Activated CD8-positive, alpha-beta T cell treated with anti-CD3 and anti-CD28 coated beads for 36 hours (primary cell): Measurements from ENCODE around the gene CDC42BPB. TPM values are rescaled to one million over a fixed set of nuclear protein-coding genes. Genes with fewer than 3 reads are reported as not detected.

Experiments
- ATAC-seq: fragments of 200-7000 bp; cut with Tn5 transposase; one replicate; pipeline ENCODE4 v1.10.0; 2021; ENCODE audit warnings: mild to moderate bottlenecking, moderate library complexity
- CTCF ChIA-PET: fragments of 350-600 bp; sonication (Branson Sonifier 250); formaldehyde crosslinking; loops from one replicate; lab custom pipeline; 2021; ENCODE audit warnings: antibody characterized with exemption; lab: Charles Lee
- POLR2A ChIA-PET: fragments of 350-600 bp; sonication (Branson Sonifier 250); formaldehyde crosslinking; loops from one replicate; lab custom pipeline; 2021; ENCODE audit warnings: antibody characterized with exemption; lab: Charles Lee
- DNase-seq: peaks from one replicate; pipeline ENCODE4 v3.0.0-alpha.2; 2020
- H3K27ac Mint-ChIP-seq: one replicate; pipeline ENCODE4 v1.8.0; 2021; ENCODE audit warnings: mild to moderate bottlenecking, mixed read lengths
- H3K27me3 Mint-ChIP-seq: one replicate; pipeline ENCODE4 v1.8.0; 2021; ENCODE audit warnings: mixed read lengths
- H3K36me3 Mint-ChIP-seq: one replicate; pipeline ENCODE4 v1.8.0; 2021; ENCODE audit warnings: low read depth, mixed read lengths
- H3K4me1 Mint-ChIP-seq: one replicate; pipeline ENCODE4 v1.8.0; 2021; ENCODE audit warnings: low read depth, mixed read lengths
- H3K4me3 Mint-ChIP-seq: one replicate; pipeline ENCODE4 v1.8.0; 2021; ENCODE audit warnings: mild to moderate bottlenecking, moderate library complexity, mixed read lengths
- H3K9me3 Mint-ChIP-seq: one replicate; pipeline ENCODE4 v1.8.0; 2021; ENCODE audit warnings: mixed read lengths
- CTCF ChIP-seq: fragments of 200-600 bp; IDR thresholded peaks from one replicate; pipeline ENCODE4 v1.8.0; 2022; ENCODE audit warnings: antibody characterized with exemption, mild to moderate bottlenecking
- intact Hi-C: fragments of 100-400 bp; cut with micrococcal nuclease; formaldehyde crosslinking; loops from one replicate; pipeline ENCODE4 v1.10.0; 2022
- total RNA-seq, 2 experiments: library from RNA; stranded (reverse); gene quantifications; one replicate each; pipeline ENCODE4 v1.2.3, GENCODE V29; 2021

Gene CDC42BPB
- total RNA-seq, 2 experiments from 2014 or later = 0.72 to 0.96 TPM

GRCh38 chr14:102923925-102924486, 133.3 kb downstream of the CDC42BPB start:
- no peaks in the 10 kb centered on the region for H3K36me3 Mint-ChIP-seq
- intact Hi-C loops = no loop called here
- DNase-seq (no peak), ATAC-seq (no peak)
- ChIA-PET CTCF (interaction anchor here (0.9 kb wide), 1 partner anchor 149 kb away, joined by 3 read pairs; no protein-coding TSS in a partner anchor), POLR2A (no interaction called here)
- H3K9me3 Mint-ChIP-seq = no peaks in the 10 kb centered on the region
- H3K27ac Mint-ChIP-seq = no peak overlapping the region
- H3K4me3 Mint-ChIP-seq = no peak overlapping the region
- H3K4me1 Mint-ChIP-seq = peaks cover 11% of the 10 kb centered on the region
- no peak for TF ChIP-seq CTCF
- H3K27me3 Mint-ChIP-seq = peaks cover 26% of the 10 kb centered on the region

DNA sequence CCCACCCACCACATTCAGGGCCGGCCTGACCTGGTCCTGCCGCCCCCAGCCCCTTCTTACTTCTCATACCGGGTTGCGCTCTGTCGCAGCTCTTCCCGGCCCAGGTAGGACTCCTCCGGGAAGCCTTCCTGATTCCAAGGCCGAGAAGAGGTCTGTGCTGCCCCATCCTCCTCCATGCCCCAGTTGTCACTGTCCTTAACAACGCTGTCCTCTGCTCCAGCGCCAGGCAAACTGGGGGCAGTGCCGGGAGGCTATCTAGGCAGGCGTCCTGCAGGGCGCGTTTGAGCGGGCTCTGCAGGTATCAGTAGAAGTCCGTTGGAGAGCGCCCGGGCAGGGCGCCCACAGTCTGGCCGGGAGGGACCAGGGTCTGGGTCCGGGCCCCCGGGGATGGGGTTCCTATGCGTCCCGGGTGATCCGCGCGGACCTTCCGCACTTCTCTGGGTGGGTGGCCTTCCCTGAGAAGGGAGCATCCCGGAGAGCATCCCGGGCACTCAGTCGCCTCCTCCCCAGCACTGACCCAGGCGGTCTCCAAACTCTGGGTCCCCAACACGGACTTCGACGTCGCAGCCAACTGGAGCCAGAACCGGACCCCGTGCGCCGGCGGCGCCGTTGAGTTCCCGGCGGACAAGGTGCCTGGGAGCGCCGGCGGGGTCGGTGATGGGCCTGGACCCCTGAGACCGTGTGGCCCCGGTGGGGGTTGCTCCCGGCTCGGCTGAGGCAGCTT, 134.0 kb downstream of the CDC42BPB start:
- Mint-ChIP-seq H3K4me3 (no peak overlapping the region), H3K36me3 (no peaks in the 10 kb centered on the region), H3K4me1 (peaks cover 9% of the 10 kb centered on the region), H3K9me3 (no peaks in the 10 kb centered on the region), H3K27me3 (peaks cover 23% of the 10 kb centered on the region), H3K27ac (no peak overlapping the region)
- POLR2A ChIA-PET = interaction anchor here (0.8 kb wide), 1 partner anchor 192 kb away, joined by 3 read pairs; no protein-coding TSS in a partner anchor
- intact Hi-C loops = no loop called here
- TF ChIP-seq CTCF = no peak
- no peak for DNase-seq
- CTCF ChIA-PET = interaction anchor here (0.9 kb wide), 1 partner anchor 149 kb away, joined by 3 read pairs; no protein-coding TSS in a partner anchor
- no peak for ATAC-seq

DNA sequence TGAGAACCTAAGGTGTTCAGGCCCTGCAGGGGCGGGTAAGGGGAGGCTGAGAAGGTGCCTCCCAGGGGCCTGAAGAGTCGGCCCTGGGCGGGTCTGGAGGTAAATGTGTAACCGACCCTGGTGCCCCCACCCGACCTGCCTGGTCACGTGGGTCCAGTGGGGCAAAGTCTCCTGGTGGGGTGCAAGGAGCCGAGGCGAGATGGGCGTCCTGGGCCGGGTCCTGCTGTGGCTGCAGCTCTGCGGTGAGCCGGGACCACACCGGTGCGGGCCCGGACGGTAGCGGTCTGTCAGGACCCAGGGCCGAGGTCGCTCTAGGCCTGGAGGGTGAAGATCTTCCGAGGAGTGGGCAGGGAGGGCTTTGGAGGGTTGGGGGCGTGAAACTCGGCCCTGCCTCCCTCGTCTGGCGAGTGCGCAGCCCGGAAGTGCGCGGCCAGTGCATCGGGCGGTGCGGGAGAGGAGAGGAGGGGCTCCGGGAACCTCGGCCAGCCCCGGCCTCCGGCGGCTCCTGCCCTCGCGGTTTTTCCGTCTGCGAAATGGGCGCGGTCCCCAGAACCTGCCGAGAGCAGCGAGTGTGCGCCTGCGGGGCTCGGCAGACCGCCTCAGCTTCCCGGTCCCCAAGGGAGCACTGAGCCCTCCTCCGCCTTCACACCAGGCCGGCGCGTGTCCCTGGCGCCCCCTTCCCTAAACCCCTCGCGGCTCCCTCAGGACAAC, 134.7 kb downstream of the CDC42BPB start, which contains the start of gene AMN:
AMN (plus strand) TSS at position 174 of the 711 bp plus-strand sequence; CDS start at position 200, 26 bp downstream.
- ChIA-PET POLR2A (interaction anchor here (0.5 to 0.8 kb wide), 2 partner anchors 193 to 211 kb away, joined by 3 read pairs; no protein-coding TSS in a partner anchor), CTCF (interaction anchor here (1.4 kb wide), 1 partner anchor 8 kb away, joined by 3 read pairs; no protein-coding TSS in a partner anchor)
- Mint-ChIP-seq H3K27me3 (peaks cover 22% of the 10 kb centered on the region), H3K36me3 (no peaks in the 10 kb centered on the region), H3K4me1 (peaks cover 7% of the 10 kb centered on the region), H3K27ac (no peak within 1 kb of the TSS), H3K9me3 (no peaks in the 10 kb centered on the region), H3K4me3 (no peak within 1 kb of the TSS)
- no peak for TF ChIP-seq CTCF
- intact Hi-C loops = no loop called here
- ATAC-seq = peak; percentile 35
- peak; percentile 39 for DNase-seq

DNA sequence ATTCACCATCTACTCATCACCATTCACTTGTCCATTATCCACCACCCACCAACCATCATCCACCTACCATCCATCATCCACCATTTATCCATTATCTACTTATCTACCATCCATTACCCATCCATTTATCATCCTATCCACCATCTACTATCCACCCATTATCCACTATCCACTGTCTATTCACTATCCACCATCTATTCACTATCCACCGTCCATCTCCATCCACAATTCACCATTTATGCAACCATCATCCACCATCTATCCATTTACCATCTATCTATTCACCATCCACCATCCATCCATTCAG, 136.4 kb downstream of the CDC42BPB start:
- no peak for ATAC-seq
- peaks cover 13% of the 10 kb centered on the region for H3K27me3 Mint-ChIP-seq
- no peaks in the 10 kb centered on the region for H3K9me3 Mint-ChIP-seq

More for the DNA sequence above, 136.4 kb downstream of the CDC42BPB start:
- no peak overlapping the region for H3K27ac Mint-ChIP-seq
- intact Hi-C loops = no loop called here
- CTCF ChIA-PET = no interaction called here
- H3K4me1 Mint-ChIP-seq = peaks cover 7% of the 10 kb centered on the region
- POLR2A ChIA-PET = no interaction called here
- TF ChIP-seq CTCF = no peak
- no peak for DNase-seq
- no peaks in the 10 kb centered on the region for H3K36me3 Mint-ChIP-seq
- H3K4me3 Mint-ChIP-seq = no peak overlapping the region
